Stomach (tissue), 4 donors: ENCODE data around the gene TBC1D10A.

ENCODE experiments used
- POLR2A ChIP-seq, 4 donors: fragments of 450-650 bp; IDR thresholded peaks; one replicate each; pipeline ENCODE4 v1.6.1; 2016; ENCODE audit warnings: antibody characterized with exemption in 4 of 4, control low read depth in 2 of 4, mild to moderate bottlenecking in 1 of 4, moderate library complexity in 1 of 4
- TF ChIP-seq, protein P1 (sequence below), 7 experiments: fragments of 450-650 bp in 4 of 7; fragments of 200-600 bp in 3 of 7; sonication (generic) in 3 of 7; IDR thresholded peaks; one replicate each; pipeline ENCODE4 v1.5.1; 2016 to 2019; ENCODE audit warnings: antibody characterized with exemption in 7 of 7, control low read depth in 2 of 7, mild to moderate bottlenecking in 1 of 7

DNA sequence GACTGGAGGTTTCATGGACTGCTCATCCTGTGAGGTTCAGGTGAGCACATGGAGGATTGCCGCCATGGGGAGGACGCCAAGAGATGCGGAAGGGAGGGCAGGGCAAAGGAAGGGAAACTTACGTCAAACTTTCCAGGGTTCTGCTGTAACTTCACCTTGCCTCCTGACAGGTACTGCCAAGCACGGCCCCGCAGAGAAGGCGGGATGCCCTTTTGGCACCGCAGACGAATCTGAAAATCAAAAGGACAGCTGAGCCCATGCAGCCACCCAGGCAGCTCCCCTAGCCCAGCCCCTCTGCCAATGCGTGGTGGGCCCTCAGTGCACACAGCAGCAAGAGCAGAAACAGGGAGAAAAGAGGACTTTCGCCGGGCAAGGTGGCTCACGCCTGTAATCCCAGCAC, 27.4 kb downstream of the TBC1D10A start:
- TF ChIP-seq, protein P1, sequence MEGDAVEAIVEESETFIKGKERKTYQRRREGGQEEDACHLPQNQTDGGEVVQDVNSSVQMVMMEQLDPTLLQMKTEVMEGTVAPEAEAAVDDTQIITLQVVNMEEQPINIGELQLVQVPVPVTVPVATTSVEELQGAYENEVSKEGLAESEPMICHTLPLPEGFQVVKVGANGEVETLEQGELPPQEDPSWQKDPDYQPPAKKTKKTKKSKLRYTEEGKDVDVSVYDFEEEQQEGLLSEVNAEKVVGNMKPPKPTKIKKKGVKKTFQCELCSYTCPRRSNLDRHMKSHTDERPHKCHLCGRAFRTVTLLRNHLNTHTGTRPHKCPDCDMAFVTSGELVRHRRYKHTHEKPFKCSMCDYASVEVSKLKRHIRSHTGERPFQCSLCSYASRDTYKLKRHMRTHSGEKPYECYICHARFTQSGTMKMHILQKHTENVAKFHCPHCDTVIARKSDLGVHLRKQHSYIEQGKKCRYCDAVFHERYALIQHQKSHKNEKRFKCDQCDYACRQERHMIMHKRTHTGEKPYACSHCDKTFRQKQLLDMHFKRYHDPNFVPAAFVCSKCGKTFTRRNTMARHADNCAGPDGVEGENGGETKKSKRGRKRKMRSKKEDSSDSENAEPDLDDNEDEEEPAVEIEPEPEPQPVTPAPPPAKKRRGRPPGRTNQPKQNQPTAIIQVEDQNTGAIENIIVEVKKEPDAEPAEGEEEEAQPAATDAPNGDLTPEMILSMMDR (IDR thresholded peaks at IDR 0.05): no peak
- no peak for TF ChIP-seq POLR2A (IDR thresholded peaks at IDR 0.05)
